Measurements from ENCODE around the gene MPZ.
"Not testable (repeated sequence)": the region's sequence is repeated elsewhere in the genome, so short reads cannot be mapped to it uniquely, and the experiment has no call there.

MPZ gene

DNA sequence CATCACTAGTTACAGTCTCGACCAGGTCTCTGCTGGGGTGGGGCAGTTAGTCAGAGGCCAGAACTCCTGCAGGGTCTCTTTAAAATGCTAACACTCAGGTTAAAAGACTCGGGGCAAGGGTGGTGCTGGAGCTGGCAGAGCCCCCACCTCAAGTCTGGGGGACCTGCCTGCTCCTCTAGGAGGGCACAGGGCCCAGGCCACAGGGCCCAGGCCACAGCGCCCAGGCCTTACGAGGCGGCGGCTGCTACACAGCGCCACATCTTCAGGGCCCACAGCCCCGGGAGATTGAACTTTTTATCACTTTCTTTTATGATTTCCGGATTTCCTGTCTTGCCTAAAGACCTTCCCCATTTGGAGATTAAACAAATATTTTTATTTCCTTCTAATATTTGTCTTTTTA is 10.4 kb downstream of the MPZ start:
- no peak for DNase-seq

DNA sequence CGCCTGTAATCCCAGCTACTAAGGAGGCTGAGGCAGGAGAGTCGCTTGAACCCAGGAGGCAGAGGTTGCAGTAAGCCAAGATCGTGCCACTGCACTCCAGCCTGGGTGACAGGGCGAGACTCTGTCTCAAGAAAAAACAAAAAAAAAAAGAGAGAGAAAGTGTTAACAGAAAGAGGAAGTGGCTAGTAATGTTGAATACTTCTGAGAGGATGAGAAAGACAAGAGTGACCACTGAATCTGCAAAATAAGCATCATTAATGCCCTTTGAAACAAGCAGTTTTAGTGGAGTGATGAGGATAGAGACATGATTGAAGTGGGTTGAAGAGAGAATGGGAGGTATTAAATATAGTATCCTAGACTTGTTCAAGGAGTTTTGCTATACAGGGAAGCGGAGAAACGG is 11.7 kb downstream of the MPZ start:
- peak; percentile 22 to 50 for DNase-seq

DNA sequence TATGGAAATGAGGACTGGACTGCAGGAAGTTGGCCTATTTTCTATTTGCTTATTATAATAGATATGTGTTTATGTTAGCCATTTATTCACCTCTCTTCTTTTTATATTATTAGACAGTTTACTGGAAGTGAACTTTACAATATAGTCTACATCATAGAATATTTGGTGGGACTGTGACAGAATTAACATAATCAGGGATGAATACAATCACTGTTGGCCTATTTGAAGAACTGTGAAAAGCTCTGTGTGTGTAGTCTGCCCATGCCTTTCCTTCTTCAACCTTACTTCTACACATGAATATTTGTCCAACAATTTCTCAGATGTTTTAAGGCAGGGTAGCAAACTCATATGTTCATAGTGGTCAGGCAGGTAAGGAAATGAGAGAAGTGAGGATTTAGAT is 12.4 kb downstream of the MPZ start:
- DNase-seq: peak in 1 of 2 donors; percentile 33

DNA sequence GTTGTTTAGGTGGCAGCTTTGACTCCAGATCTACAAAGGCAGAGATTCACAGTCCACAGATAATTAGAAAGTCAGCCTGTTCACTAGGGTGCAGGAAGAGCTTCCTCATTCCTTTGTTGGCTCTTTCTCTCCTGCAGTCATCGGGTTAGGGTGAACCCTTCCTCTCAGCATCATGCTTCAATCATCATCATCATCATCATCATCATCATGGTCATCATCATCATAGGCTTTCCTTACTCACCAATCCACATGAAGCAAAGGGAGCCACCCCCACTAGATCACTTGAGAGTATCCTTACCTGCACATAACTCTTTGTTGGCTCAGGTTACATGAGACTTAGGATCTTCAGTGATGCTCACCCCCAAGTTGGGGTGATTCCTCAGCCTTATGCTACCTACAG is 19.0 kb downstream of the MPZ start:
- DNase-seq: no peak

DNA sequence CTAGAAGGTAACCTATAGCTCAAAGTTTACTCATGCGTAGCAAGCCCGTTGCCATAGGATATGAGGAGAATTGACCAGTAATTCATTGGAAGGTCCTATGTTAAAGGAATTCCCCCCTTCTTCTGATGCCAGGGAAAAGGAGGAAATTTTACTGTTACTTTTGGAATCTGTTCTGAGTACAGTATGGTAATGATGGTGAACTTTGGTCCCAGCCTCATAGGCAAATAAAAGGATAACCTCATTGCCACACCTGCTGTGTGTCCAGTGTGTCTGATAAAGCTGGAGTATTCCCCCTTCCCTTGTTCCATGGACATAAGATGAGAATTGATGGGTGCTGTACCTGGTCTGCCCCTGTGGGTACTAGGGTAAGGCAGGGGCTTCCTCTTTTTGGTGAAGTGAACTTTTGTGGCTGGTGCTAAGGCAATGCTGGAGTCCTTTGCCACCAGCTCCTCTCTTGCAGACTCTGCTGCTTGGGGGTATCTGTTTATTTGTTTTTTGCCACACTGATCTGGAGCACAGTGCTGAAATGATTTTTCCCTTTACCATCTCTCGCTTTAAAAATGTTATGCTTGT is 22.2 kb downstream of the MPZ start:
- DNase-seq: no peak

DNA sequence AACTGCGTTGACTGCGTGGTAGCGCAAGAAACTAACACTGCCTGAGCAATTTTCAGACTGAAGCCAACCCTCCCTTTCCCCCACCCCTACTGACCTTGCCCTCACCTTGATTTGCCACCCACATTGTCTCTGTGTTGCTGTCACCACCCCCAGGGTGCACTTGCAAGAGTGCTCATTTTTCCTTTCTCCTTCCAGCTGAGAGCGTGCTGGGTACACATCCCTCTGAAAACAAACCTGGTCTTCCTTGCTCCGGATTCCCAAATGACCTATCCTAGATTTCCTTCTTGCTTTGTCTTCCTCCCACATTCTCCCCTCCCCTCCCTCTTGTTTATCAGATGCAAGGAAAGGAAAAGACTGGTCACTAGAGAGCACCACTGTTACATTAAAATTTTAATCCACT is 24.2 kb downstream of the MPZ start:
- DNase-seq: no peak

DNA sequence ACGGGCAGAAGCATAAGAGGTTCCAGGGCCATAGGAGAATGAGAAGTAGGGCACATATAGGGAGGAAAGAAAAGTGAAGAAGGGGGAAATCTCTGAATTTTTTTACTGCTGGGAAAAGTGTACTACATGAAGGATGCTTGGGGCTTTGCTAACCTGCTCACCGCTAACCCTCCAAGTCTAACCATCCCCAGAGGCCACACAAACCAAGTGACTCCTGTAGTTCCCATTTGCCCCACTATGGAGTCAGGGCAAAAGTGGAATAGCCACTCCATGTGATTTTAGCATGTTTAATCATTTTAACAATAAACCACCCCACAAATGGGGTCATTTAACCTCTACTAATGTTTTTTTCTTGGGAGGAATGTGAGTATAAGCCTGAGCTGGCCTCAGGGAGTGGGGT is 24.7 kb downstream of the MPZ start:
- DNase-seq: no peak

DNA sequence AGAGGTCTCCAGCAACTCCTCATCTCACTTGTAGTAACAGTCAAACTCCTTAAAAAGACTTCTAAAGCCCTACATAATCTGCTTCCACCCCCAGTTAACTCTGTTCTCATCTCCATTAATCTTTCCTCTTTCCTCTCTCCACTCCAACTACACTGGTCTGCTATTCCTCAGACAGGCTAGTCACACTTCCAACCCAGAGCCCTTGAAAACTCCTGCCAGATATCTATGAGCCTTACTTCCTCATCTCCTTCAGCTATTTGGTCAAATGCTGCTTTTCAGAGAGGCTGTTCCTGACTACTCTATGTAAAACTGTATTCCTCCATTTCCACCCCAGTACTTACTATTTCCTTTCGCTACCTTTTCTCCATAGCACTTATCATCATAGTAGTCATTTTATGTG is 26.8 kb downstream of the MPZ start:
- no peak for DNase-seq

DNA sequence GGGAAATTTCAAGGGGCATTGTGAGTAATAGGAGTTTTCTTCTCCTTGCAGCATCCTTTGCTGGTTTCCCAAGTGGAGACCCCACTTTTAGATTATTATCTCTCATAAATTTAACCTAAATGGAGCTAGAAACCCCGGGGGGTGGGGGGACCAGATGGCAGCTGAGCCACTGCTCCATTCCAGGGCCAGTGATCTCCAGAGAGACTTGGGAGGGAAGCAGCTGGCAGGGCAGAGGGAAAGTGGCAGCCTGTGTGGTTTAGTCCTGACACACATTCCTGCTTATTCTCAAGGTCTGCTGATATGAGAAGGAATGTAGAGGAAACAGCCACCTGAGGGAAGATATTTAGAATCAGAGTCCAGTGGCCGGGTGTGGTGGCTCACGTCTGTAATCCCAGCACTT is 34.9 kb downstream of the MPZ start:
- no peak for DNase-seq

DNA sequence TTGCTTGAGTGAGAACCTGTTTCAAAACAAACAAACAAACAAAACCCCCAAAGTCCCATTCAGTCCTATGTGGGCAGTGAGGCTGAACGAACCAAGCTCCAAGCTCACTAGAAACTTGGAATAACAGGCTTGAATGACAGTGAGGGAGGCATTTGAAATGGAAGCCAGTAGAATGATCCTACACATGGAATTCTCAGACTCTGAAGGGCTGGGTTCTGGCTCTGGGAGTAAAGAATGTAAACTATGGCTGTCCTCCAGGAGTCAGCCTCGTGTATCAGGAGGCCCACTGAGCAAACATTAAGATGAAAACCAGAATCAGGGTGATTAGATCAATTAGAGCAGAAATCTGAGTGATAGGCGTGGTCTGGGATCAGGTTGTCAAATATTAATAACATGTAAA is 36.4 kb downstream of the MPZ start:
- no peak for DNase-seq

DNA sequence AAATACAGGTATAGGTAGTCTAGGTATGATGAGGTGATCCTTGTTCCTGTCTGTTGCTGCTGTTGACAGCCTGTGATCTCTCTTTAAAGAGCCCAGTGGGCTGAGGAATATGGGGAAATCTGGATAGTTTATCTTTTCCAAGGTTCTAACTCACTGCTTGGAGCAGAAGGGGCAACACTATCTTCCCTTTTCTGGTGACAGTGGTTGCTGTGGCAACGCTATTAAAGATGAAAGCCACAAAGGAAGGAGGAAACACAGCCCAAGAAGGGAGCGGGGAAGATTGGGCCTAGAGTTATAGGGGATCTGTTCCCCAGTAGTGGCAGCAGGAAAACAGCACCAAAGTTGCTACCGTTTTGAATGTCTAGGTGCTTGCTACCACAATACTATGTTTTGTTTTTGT is 42.4 kb downstream of the MPZ start:
- peak; percentile 26 to 42 for DNase-seq

DNA sequence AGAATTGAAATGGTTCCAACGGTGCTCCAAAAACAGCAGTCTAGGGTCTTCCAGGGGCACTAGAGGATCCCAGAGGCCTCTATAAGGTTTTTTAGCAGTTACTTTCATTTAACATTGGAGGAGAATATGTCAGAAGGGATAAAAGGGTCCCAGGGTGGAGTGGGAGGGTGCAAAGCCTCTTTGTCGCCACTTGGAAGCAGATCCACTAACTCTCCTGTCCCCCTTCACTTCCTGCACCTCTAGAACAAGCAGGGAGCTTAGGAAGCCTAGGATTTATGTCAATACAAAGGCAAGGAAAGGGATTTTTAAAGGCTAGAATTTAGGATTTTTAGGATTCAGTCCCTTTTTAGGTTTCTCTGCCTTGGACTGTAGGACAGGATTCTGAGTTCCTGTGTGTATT is 42.9 kb downstream of the MPZ start:
- DNase-seq: no peak

DNA sequence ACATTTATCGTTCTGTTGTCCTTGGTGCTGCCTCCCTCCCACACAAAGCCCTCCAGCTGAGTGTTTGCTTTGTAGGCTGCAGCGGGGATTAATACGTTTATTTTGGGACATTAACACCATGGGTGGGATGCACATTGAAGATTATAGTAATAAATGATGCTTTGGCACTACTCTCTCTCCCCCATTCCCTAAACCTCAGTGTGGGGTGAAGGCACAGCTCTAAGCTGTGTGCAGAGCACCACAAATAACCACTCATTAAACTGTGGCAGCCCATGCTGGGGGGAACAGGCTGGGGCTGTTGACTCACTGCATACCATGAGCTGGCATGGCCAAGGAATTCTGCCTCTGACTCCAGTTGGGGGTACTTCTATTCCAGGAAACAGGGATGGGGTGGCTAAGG is 43.6 kb downstream of the MPZ start:
- DNase-seq: no peak

DNA sequence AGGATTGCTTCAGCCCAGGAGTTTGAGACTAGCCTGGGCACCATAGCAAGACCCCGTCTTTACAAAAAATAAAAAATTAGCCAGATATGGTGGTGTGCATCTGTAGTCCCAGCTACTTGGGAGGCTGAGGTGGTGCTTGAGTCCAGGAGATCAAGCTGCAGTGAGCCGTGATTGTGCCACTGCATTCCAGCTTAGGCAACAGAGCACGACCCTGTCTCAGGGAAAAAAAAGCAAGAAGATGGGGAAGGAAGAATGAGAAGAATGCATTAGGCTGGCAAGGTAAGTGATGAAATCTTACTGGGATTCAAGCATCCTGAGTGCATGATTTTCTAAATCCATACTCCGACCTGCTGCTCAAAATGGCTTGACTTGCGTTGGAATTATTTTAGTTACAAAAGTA is 44.5 kb downstream of the MPZ start:
- no peak for DNase-seq

DNA sequence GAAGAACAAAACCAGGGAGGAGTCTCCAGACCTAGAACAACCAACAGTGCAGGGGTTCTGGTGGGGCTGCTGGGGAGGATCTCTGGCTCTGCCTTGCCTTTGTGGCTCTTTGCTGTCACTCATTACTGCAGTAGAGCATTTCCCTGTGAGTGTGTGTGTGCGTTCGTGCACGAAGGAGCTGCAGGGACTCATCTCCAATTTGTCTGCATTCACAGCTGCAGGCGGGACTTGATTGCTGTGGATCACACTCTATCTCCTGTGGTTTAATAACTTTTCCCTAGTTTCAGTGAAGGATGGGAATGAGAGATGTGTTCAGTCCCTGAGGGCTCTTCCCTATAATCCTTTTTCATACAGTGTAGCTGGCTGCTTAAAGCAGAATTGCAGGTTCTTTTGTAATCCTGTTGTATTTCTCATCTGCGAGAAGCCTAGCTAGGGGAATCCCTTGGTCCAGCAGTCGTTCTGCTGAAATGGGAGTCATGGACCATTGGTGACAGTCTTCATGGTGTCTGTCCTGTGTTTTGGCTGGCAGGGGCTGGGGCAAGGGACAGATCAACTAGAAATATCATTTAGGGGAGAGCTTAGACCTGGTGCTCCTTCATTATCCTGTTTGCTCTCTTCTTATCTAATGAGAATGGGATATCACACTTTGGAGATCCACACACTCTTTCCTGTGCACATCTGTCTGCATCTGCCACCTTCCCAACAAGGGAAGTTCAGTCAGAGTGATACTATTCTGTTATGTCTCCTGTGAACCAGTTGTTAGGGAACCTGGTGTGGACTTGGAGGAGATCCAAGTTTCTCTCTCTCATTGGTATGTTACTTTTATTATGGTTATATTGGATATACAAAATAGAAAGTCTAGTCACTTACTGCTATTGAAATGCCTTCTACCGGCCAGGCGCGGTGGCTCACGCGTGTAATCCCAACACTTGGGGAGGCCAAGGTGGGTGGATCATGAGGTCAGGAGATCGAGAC is 48.2 kb downstream of the MPZ start:
- DNase-seq: no peak

DNA sequence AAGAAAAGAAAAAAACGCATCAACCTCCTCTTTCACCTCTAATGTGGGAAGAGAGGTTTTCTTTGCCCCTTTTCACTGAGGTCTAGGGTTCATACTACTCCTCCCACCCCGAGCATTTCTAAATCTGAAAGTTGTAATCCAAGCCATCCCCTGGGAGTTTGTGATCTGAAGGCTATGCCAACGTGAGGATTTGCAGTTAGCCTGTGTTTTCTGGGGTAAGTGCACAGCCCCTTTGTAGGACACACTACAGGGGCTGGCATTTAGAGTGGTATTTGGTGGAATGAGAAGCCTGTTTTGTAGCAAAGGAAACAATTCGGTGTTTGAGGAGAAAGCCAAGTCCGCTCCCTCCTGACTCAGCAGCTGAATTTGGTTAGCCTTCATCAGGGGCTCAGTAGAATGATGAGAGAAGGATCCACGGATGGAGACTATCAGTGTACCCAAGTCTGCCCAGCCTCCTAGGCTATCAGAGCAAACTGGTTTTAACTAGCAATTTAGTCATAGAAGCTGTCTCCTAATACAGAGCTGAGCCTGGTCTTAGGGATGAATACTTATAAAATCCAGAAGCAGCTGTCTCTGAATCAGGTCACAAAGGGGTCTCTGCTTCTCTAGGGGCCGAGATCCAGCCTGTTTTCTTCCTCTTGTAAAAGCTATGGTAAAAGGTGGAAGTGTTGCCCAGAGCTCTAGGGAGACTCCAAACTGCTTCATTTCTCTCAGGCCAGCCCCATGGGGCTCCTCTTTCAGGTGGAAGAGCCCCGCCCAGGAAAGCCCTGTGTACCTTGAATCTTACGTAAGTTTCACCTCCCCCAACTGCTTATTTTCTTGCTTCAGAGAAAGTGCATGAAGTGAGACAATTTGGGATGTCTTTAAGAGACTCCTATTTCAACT is 49.1 kb downstream of the MPZ start:
- no peak for DNase-seq

DNA sequence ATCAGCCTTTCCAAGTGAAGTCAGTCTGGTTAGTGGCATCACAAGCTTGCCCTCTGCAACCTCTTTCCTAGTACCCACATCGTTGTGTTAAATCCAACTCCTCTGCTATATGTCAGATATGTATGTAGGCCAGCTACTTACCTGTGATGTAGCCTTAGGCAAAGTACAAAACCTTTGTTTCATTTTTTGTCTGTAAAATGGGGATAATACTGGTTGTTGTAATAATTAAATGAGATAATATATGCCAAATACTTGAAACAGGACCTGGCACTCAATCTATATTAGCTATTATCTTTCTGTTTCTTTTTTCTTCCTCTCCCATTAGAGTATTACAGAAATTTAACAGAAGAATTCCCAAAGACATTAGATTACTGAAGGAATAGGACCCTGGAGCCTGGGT is 50.0 kb downstream of the MPZ start:
- no peak for DNase-seq

DNA sequence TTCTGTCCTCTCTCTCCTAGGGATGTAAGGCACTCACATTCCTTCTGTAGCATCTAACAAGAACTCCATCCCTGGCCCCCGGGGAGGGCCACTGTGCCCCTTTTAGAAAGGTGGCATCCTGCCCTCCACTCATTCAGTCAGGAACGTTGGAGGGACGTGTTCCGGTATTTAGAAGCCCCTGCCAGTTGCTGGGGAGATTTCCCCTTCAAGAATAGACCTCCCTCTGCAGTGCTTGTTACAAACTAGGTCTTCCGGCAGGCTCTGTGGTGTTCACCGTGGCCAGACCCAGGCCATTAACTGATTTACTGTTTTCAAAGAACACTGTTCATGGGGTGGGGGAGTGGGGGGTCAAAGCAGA is 50.4 kb downstream of the MPZ start:
- DNase-seq: no peak

DNA sequence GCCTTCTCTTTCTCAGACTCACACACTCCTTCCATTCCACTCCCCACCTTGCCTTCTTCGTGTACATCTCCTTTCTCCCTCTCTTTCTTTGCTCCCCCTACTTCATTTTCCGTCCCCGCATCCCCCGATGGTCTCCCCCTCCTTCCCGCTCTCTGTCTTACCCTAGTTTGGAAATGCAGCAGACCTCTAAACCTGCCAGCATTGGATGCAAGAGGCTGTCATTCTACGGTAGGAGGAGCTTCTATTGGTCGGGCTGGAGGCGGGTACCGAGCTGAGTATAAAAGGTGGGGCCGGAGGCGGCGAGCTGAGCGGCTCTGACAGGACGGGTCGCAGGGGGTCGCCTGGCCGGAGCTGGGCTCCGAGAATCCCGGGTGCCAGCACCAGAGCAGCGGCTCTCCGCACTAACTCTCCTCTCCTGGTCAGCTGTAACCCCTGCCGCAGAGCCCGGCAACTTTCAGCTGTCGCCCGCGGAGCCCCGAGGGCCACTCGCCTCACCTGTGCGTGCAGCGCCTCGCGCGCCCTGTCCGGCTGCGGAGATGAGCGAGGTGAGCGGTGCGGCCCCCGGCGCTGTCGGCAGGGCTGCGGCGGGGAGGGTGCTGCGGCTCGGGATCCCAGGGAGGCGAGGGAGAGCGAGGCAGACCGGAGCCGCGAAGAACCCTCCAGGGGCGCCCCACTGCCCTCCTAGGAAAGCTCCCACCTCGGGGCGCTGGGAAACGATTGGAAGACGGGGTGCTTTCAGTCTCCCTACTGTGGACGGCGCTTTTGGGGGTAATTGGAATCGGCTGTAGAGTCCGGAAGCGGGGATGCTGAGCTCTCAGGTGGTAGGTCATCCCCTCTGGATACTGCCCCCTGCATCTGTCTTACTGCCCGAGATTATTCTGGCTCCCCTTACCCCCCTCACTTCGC is 51.1 kb downstream of the MPZ start, which contains the start of gene PCP4L1:
Gene PCP4L1 (plus strand): TSS at position 307 of the 906 bp plus-strand sequence. CDS start 230 bp downstream, at position 537.
- peak in 1 of 2 donors; percentile 39 for DNase-seq

DNA sequence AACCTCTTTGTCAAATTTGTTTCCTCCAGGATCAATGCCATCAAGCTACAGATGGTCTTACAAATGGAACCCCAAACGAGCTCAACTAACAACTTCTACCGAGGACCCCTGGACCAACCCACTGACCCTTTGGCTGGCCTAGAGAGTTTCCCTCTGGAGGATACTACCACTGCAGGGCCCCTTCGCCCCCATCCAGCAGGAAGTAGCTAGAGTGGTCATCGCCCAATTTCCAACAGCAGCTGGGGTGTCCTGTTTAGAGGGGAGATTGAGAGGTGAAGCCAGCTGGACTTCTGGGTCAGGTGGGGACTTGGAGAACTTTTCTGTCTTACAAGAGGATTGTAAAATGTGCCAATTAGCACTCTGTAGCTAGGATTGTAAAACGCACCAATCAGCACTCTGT is 52.7 kb downstream of the MPZ start:
- not testable (repeated sequence) for DNase-seq

DNA sequence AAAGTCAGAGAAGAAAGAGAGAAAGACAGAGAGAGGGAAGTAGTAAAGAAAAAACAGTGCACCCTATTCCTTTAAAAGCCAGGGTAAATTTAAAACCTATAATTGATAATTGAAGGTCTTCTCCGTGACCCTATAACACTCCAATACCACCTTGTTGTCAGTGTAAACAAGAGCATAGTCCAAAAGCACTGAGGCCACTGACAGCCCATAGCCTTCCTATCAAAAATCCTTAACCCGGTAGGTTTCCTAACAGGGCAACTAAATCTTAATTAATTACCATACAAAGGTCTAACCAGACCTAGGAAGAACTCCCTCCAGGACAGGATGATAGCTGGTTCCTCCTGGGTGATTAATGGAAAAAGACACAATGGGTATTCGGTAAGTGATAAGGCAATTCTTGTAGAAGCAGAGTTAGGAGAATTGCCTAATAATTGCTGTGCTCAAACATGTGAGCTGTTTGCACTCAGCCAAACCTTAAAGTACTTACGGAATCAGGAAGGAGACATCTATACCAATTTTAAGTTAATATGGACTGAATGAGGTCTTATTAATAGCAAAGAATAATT is 53.7 kb downstream of the MPZ start:
- not testable (repeated sequence) for DNase-seq

DNA sequence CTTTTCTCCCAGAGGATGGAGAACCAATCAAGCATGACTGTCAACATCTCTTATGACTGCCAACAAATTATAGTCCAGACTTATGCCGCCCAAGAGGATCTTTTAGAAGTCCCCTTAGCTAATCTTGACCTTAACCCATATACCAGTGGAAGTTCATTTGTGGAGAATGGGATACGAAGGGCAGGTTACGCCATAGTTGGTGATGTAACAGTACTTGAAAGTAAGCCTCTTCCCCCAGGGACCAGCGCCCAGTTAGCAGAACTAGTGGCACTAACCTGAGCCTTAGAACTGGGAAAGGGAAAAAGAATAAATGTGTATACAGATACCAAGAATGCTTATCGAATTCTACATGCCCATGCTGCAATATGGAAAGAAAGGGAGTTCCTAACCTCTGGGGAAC is 54.5 kb downstream of the MPZ start:
- peak in 1 of 2 donors; percentile 15 for DNase-seq

Measured in inflammatory macrophage treated with lipopolysaccharide for 1 hour (primary cell).